HG03521 (cell line): Measurements from ENCODE around the gene LHFPL3.
"Not testable (repeated sequence)": the region's sequence is repeated elsewhere in the genome, so short reads cannot be mapped to it uniquely, and the experiment has no call there.

ENCODE experiments used
- ATAC-seq: cut with Tn5 transposase; IDR thresholded peaks from one replicate; pipeline ENCODE4 v1.9.1; 2021; ENCODE audit warnings: mild to moderate bottlenecking, moderate library complexity; ENCODE audit not compliant: unreplicated experiment

LHFPL3 gene

GRCh38 chr7:104677587-104677986 lies 349.2 kb downstream of the LHFPL3 start:
- ATAC-seq: no peak

- no peak for ATAC-seq
Observed at GRCh38 chr7:104679085-104679484, 350.7 kb downstream of the LHFPL3 start.

GRCh38 chr7:104686286-104686685 lies 357.9 kb downstream of the LHFPL3 start:
- no peak for ATAC-seq

- no peak for ATAC-seq
Observed at GRCh38 chr7:104694710-104695109, 366.3 kb downstream of the LHFPL3 start.

- ATAC-seq: no peak
Observed at GRCh38 chr7:104695563-104695962, 367.2 kb downstream of the LHFPL3 start.

GRCh38 chr7:104700336-104700735 lies 371.9 kb downstream of the LHFPL3 start:
- ATAC-seq: no peak

GRCh38 chr7:104721027-104721426 lies 392.6 kb downstream of the LHFPL3 start:
- not testable (repeated sequence) for ATAC-seq

GRCh38 chr7:104723001-104723400 lies 394.6 kb downstream of the LHFPL3 start:
- ATAC-seq: no peak

GRCh38 chr7:104758504-104758903 lies 430.1 kb downstream of the LHFPL3 start:
- no peak for ATAC-seq

- ATAC-seq: no peak
Observed at GRCh38 chr7:104761892-104762291, 433.5 kb downstream of the LHFPL3 start.

GRCh38 chr7:104767113-104767512 lies 438.7 kb downstream of the LHFPL3 start:
- ATAC-seq: no peak

GRCh38 chr7:104767826-104768536 lies 439.6 kb downstream of the LHFPL3 start:
- no peak for ATAC-seq

- no peak for ATAC-seq
Observed at GRCh38 chr7:104772405-104773345, 444.3 kb downstream of the LHFPL3 start.

GRCh38 chr7:104773796-104774195 lies 445.4 kb downstream of the LHFPL3 start:
- ATAC-seq: no peak

GRCh38 chr7:104775531-104775930 lies 447.1 kb downstream of the LHFPL3 start:
- no peak for ATAC-seq

GRCh38 chr7:104777301-104777800 lies 448.9 kb downstream of the LHFPL3 start:
- no peak for ATAC-seq

- ATAC-seq: no peak
Observed at GRCh38 chr7:104779888-104780287, 451.5 kb downstream of the LHFPL3 start.

GRCh38 chr7:104784686-104785085 lies 456.3 kb downstream of the LHFPL3 start:
- ATAC-seq: no peak

GRCh38 chr7:104789780-104790179 lies 461.4 kb downstream of the LHFPL3 start:
- ATAC-seq: no peak

- no peak for ATAC-seq
Observed at GRCh38 chr7:104790440-104790839, 462.0 kb downstream of the LHFPL3 start.

- no peak for ATAC-seq
Observed at GRCh38 chr7:104791080-104791479, 462.7 kb downstream of the LHFPL3 start.

- no peak for ATAC-seq
Observed at GRCh38 chr7:104793066-104793465, 464.7 kb downstream of the LHFPL3 start.
